HCT116 (cell line): ENCODE results near the gene KCNJ1. TPM values are rescaled to one million over a fixed set of nuclear protein-coding genes. Genes with fewer than 3 reads are reported as not detected.

Source experiments
- ATAC-seq: fragments of 200-7000 bp; cut with Tn5 transposase; 2 replicates; pipeline ENCODE4 v1.9.1; 2020; ENCODE audit warnings: mild to moderate bottlenecking, moderate library complexity
- BruUV-seq: library from RNA; stranded (reverse); fragments of 400-500 nt; replicated peaks from 2 replicates; lab custom pipeline; 2021; lab: Mats Ljungman, UMichigan
- CTCF ChIA-PET: fragments of 300-600 bp; sonication (Branson Sonifier 250); formaldehyde crosslinking; loops from one replicate; lab custom pipeline; 2021; ENCODE audit warnings: antibody characterized with exemption; lab: Charles Lee
- POLR2A ChIA-PET: fragments of 300-600, 350-600 bp; sonication (Branson Sonifier 250); formaldehyde crosslinking; loops from one replicate; lab custom pipeline; 2021; ENCODE audit warnings: antibody characterized with exemption; lab: Charles Lee
- RAD21 ChIA-PET, 2 experiments: fragments of 300-600 bp; sonication (Branson Sonifier 250); formaldehyde crosslinking; loops; one replicate each; lab custom pipeline; 2023; ENCODE audit warnings: low total read pairs in 2 of 2; ENCODE audit not compliant: uncharacterized antibody in 2 of 2, unreplicated experiment in 2 of 2, low non-redundant PET in 1 of 2; lab: Charles Lee
- DNase-seq: peaks from one replicate; pipeline ENCODE4 v3.0.0-alpha.2; 2010; ENCODE audit warnings: low read depth, low spot score
- H2AFZ ChIP-seq: fragments of 200-600 bp; shearing (Covaris generic), sonication (generic); 2 replicates; pipeline ENCODE4 v1.6.1; 2017; ENCODE audit warnings: low read depth, mixed run types, mixed read lengths, antibody characterized with exemption, low read length; ENCODE audit not compliant: poor library complexity, severe bottlenecking
- H3K27ac ChIP-seq: 2 replicates; pipeline ENCODE4 v1.5.1; 2012; ENCODE audit warnings: low read depth, low read length
- H3K27me3 ChIP-seq: fragments of 200-600 bp; sonication (generic); 2 replicates; pipeline ENCODE4 v1.6.1; 2016; ENCODE audit warnings: mixed run types, low read length, mixed read lengths; ENCODE audit not compliant: insufficient read depth
- H3K36me3 ChIP-seq, 2 experiments: fragments of 200-500 bp in 1 of 2; fragments of 200-600 bp in 1 of 2; sonication (Bioruptor generic) in 1 of 2; sonication (generic) in 1 of 2; 2 replicates each; pipeline versions ENCODE4 v1.5.1 to v1.6.1; 2014 to 2016; ENCODE audit warnings: low read length in 2 of 2, inconsistent platforms in 1 of 2, mixed read lengths in 1 of 2, mixed run types in 1 of 2; ENCODE audit not compliant: insufficient read depth in 2 of 2, control insufficient read depth in 1 of 2
- H3K4me1 ChIP-seq, 2 experiments: fragments of 200-600 bp in 1 of 2; sonication (generic) in 1 of 2; 2 replicates each; pipeline versions ENCODE4 v1.5.1 to v1.6.1; 2012 to 2017; ENCODE audit warnings: low read length in 2 of 2, inconsistent platforms in 1 of 2, mild to moderate bottlenecking in 1 of 2, mixed read lengths in 1 of 2, mixed run types in 1 of 2, moderate library complexity in 1 of 2; ENCODE audit not compliant: insufficient read depth in 2 of 2, control insufficient read depth in 1 of 2
- H3K4me2 ChIP-seq: fragments of 200-600 bp; sonication (generic); 2 replicates; pipeline ENCODE4 v1.6.1; 2017; ENCODE audit warnings: mixed run types, low read length, mixed read lengths
- H3K4me3 ChIP-seq, 2 experiments: fragments of 200-600 bp in 1 of 2; sonication (generic) in 1 of 2; replicated peaks in 1 of 2; 2 replicates each; pipeline ENCODE4 v1.5.1; 2011 to 2016; ENCODE audit warnings: low read length in 2 of 2, control low read depth in 1 of 2, low read depth in 1 of 2, mild to moderate bottlenecking in 1 of 2, mixed read lengths in 1 of 2, mixed run types in 1 of 2
- H3K79me2 ChIP-seq: fragments of 200-600 bp; sonication (generic); 2 replicates; pipeline ENCODE4 v1.6.1; 2017; ENCODE audit warnings: mild to moderate bottlenecking, mixed run types, low read length, moderate library complexity, mixed read lengths; ENCODE audit not compliant: insufficient read depth
- H3K9ac ChIP-seq: fragments of 200-600 bp; sonication (generic); 2 replicates; pipeline ENCODE4 v1.6.1; 2016; ENCODE audit warnings: low read length, mixed read lengths
- H3K9me2 ChIP-seq: fragments of 200-600 bp; sonication (generic), shearing (Covaris generic); 2 replicates; pipeline ENCODE4 v1.6.1; 2017; ENCODE audit warnings: mixed run types, mild to moderate bottlenecking, moderate library complexity; ENCODE audit not compliant: insufficient read depth
- H3K9me3 ChIP-seq, 2 experiments: fragments of 200-500 bp in 1 of 2; fragments of 200-600 bp in 1 of 2; sonication (Bioruptor generic) in 1 of 2; sonication (generic) in 1 of 2; 2 replicates each; pipeline ENCODE4 v1.6.1; 2014 to 2017; ENCODE audit warnings: low read length in 2 of 2, mixed read lengths in 2 of 2, inconsistent platforms in 1 of 2, low read depth in 1 of 2, mild to moderate bottlenecking in 1 of 2, mixed run types in 1 of 2, moderate library complexity in 1 of 2; ENCODE audit not compliant: control insufficient read depth in 1 of 2, insufficient read depth in 1 of 2
- H4K20me1 ChIP-seq: fragments of 200-600 bp; sonication (generic), shearing (Covaris generic); 2 replicates; pipeline ENCODE4 v1.6.1; 2017; ENCODE audit warnings: mixed run types, mild to moderate bottlenecking, moderate library complexity; ENCODE audit not compliant: insufficient read depth
- CBX3 ChIP-seq: IDR thresholded peaks from 2 replicates; pipeline ENCODE4 v1.6.1; 2012; ENCODE audit warnings: low read depth
- CEBPB ChIP-seq: IDR thresholded peaks from 2 replicates; pipeline ENCODE4 v1.6.1; 2012; ENCODE audit warnings: low read depth
- EGR1 ChIP-seq: IDR thresholded peaks from 2 replicates; pipeline ENCODE4 v1.6.1; 2012; ENCODE audit warnings: low read depth
- ELF1 ChIP-seq: IDR thresholded peaks from 2 replicates; pipeline ENCODE4 v1.6.1; 2012; ENCODE audit warnings: low read depth, borderline replicate concordance
- EZH2 ChIP-seq: fragments of 200-600 bp; sonication (generic); IDR thresholded peaks from 2 replicates; pipeline ENCODE4 v1.6.1; 2017; ENCODE audit warnings: antibody characterized with exemption, mixed run types
- POLR2A ChIP-seq: IDR thresholded peaks from 2 replicates; pipeline ENCODE4 v1.7.0; 2011; ENCODE audit warnings: borderline replicate concordance; ENCODE audit not compliant: insufficient read depth, insufficient read length; ENCODE audit errors: extremely low read depth
- POLR2AphosphoS5 ChIP-seq: IDR thresholded peaks from 2 replicates; pipeline ENCODE4 v1.6.1; 2011; ENCODE audit warnings: mild to moderate bottlenecking, low read depth, low read length, moderate library complexity
- RAD21 ChIP-seq: IDR thresholded peaks from 2 replicates; pipeline ENCODE4 v1.6.1; 2012; ENCODE audit warnings: low read depth, mild to moderate bottlenecking
- SIN3A ChIP-seq: IDR thresholded peaks from 2 replicates; pipeline ENCODE4 v1.6.1; 2012; ENCODE audit warnings: low read depth
- SP1 ChIP-seq: IDR thresholded peaks from 2 replicates; pipeline ENCODE4 v1.6.1; 2012; ENCODE audit warnings: low read depth
- SRF ChIP-seq: IDR thresholded peaks from 2 replicates; pipeline ENCODE4 v1.6.1; 2012; ENCODE audit warnings: low read depth
- TCF7L2 ChIP-seq: IDR thresholded peaks from 2 replicates; pipeline ENCODE4 v1.7.0; 2011; ENCODE audit warnings: borderline replicate concordance, inconsistent platforms; ENCODE audit not compliant: insufficient read depth, insufficient read length; ENCODE audit errors: extremely low read depth
- YY1 ChIP-seq: IDR thresholded peaks from 2 replicates; pipeline ENCODE4 v1.6.1; 2011; ENCODE audit warnings: low read length, low read depth, moderate library complexity, mild to moderate bottlenecking; ENCODE audit not compliant: insufficient replicate concordance; ENCODE audit errors: extremely low read depth
- intact Hi-C: fragments of 100-400 bp; cut with micrococcal nuclease; formaldehyde crosslinking; loops from 2 replicates; pipeline ENCODE4 v1.10.0; 2022
- total RNA-seq: library from RNA; stranded (reverse); gene quantifications from one replicate; pipeline ENCODE4 v1.2.1, GENCODE V29; 2021; ENCODE audit not compliant: unreplicated experiment
- TF ChIP-seq, protein P1 (sequence below): IDR thresholded peaks from 2 replicates; pipeline ENCODE4 v1.6.1; 2012; ENCODE audit warnings: low read depth
- TF ChIP-seq, protein P2 (sequence below): IDR thresholded peaks from 2 replicates; pipeline ENCODE4 v1.6.1; 2012
- TF ChIP-seq, protein P3 (sequence below): IDR thresholded peaks from 2 replicates; pipeline ENCODE4 v1.6.1; 2012
- TF ChIP-seq, protein P4 (sequence below): IDR thresholded peaks from 2 replicates; pipeline ENCODE4 v1.6.1; 2011; ENCODE audit warnings: mild to moderate bottlenecking, low read length, moderate library complexity; ENCODE audit not compliant: insufficient replicate concordance; ENCODE audit errors: extremely low read depth

Gene KCNJ1
- total RNA-seq, 1 experiment from 2014 or later: 0.15 TPM

DNA sequence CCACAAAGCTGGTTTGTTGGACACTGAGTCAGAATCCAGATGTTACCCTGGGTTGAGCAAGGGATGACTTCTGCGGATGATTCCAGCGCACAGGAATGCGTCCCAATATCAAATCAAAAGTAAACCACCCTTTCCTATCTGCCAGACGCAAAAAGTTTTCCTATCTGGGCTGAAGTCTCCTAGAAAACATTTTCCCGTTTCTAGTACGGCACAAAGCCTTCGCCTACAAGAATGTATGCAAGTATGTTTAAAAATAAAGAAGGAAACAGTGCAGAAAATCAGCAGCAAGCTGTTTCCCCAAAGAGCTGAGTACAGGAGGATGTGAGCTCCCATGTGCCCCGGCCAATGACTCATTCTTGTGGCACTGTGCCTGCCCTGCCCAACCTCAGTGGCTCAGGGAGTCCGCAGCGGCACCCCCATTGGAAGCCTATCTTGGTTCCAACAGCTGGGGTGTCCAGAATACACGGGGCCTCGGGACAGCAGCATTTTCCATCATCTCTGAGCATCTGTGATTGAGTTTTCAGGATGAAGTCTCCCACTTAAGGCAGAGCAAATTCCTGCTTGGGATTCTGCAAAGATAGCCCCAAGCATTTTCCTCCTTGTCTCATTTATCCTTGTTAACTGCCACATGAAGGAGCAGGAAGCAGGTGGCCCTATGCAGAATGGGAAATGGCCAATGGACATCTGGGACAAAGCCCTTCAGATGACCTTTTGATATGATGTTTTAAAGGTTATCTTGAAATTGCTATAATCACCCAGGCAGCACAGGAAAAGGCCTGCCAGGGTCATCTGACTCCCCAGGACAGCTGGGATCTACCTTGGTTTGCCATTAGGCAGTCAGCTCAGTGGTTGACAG is 41.5 kb upstream of the KCNJ1 start (continued):
- TF ChIP-seq, protein P1, sequence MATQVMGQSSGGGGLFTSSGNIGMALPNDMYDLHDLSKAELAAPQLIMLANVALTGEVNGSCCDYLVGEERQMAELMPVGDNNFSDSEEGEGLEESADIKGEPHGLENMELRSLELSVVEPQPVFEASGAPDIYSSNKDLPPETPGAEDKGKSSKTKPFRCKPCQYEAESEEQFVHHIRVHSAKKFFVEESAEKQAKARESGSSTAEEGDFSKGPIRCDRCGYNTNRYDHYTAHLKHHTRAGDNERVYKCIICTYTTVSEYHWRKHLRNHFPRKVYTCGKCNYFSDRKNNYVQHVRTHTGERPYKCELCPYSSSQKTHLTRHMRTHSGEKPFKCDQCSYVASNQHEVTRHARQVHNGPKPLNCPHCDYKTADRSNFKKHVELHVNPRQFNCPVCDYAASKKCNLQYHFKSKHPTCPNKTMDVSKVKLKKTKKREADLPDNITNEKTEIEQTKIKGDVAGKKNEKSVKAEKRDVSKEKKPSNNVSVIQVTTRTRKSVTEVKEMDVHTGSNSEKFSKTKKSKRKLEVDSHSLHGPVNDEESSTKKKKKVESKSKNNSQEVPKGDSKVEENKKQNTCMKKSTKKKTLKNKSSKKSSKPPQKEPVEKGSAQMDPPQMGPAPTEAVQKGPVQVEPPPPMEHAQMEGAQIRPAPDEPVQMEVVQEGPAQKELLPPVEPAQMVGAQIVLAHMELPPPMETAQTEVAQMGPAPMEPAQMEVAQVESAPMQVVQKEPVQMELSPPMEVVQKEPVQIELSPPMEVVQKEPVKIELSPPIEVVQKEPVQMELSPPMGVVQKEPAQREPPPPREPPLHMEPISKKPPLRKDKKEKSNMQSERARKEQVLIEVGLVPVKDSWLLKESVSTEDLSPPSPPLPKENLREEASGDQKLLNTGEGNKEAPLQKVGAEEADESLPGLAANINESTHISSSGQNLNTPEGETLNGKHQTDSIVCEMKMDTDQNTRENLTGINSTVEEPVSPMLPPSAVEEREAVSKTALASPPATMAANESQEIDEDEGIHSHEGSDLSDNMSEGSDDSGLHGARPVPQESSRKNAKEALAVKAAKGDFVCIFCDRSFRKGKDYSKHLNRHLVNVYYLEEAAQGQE: no peak
- TF ChIP-seq, protein P2, sequence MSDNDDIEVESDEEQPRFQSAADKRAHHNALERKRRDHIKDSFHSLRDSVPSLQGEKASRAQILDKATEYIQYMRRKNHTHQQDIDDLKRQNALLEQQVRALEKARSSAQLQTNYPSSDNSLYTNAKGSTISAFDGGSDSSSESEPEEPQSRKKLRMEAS: peak; percentile 73
- TF ChIP-seq SRF: no peak
- TF ChIP-seq ELF1: no peak
- TF ChIP-seq, all 23 proteins: peak for 7

DNA sequence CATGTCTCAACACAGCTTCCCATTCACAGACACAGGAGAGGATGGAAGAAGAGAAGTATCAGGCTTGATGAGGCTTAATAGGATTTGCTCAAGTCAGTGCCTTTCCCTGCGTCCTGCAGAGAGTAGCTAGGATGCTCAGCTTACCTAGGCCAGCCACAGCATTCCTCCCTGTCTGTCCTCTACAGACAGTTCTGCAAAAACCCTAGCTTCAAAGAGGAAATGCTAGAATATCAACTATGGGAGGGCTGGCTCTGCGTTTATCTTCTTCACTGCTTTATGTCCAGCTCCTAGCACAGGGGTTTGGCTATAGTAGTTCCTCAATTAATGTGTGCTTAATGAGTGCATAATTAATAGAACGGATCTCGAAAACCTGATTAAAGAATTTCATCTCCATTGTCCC is 40.5 kb upstream of the KCNJ1 start:
- POLR2A ChIA-PET: interaction anchor here (2.1 kb wide), 1 partner anchor 15 kb away, joined by 7 read pairs; no protein-coding TSS in a partner anchor
- Histone ChIP-seq H3K4me2 (peak overlapping the region; percentile 73), H3K9me3 (no peaks in the 10 kb centered on the region), H3K27ac (no peak overlapping the region), H3K4me3 (no peak overlapping the region), H2AFZ (no peak overlapping the region), H3K27me3 (no peaks in the 10 kb centered on the region), H3K9ac (no peak overlapping the region), H3K4me1 (peaks cover 23 to 42% of the 10 kb centered on the region in 2 experiments), H3K79me2 (no peaks in the 10 kb centered on the region), H4K20me1 (no peaks in the 10 kb centered on the region), H3K9me2 (no peaks in the 10 kb centered on the region), H3K36me3 (no peaks in the 10 kb centered on the region)
- ATAC-seq (no peak), DNase-seq (no peak)
- RAD21 ChIA-PET: no interaction called here
- intact Hi-C loops: loop anchor here (2.0 kb wide), 1 partner anchor 23 kb away; no protein-coding TSS in a partner anchor
- CTCF ChIA-PET: interaction anchor here (0.8 to 6.5 kb wide), 6 partner anchors 15 to 49 kb away, joined by 3 to 55 read pairs (median 6); partner anchors contain the start of gene KCNJ5
- no TSS peak for BruUV-seq
- TF ChIP-seq CEBPB (no peak), TCF7L2 (no peak), POLR2AphosphoS5 (no peak), SP1 (no peak), EZH2 (no peak), RAD21 (no peak), EGR1 (no peak), YY1 (no peak), SIN3A (no peak), CBX3 (no peak), POLR2A (no peak)
- TF ChIP-seq, protein P2: no peak
- TF ChIP-seq, protein P3, sequence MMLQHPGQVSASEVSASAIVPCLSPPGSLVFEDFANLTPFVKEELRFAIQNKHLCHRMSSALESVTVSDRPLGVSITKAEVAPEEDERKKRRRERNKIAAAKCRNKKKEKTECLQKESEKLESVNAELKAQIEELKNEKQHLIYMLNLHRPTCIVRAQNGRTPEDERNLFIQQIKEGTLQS: no peak
- TF ChIP-seq, protein P4, sequence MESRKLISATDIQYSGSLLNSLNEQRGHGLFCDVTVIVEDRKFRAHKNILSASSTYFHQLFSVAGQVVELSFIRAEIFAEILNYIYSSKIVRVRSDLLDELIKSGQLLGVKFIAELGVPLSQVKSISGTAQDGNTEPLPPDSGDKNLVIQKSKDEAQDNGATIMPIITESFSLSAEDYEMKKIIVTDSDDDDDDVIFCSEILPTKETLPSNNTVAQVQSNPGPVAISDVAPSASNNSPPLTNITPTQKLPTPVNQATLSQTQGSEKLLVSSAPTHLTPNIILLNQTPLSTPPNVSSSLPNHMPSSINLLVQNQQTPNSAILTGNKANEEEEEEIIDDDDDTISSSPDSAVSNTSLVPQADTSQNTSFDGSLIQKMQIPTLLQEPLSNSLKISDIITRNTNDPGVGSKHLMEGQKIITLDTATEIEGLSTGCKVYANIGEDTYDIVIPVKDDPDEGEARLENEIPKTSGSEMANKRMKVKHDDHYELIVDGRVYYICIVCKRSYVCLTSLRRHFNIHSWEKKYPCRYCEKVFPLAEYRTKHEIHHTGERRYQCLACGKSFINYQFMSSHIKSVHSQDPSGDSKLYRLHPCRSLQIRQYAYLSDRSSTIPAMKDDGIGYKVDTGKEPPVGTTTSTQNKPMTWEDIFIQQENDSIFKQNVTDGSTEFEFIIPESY: no peak
